ENCODE results near the gene WFDC9.
"Not testable (repeated sequence)": the region's sequence is repeated elsewhere in the genome, so short reads cannot be mapped to it uniquely, and the experiment has no call there.

The WFDC9 gene

GRCh38 chr20:45589725-45590124 is 41.4 kb downstream of the WFDC9 start:
- DNase-seq: no peak

- no peak for DNase-seq
Observed at GRCh38 chr20:45588800-45589199, 42.3 kb downstream of the WFDC9 start.

- not testable (repeated sequence) for DNase-seq
Observed at GRCh38 chr20:45585986-45586385, 45.1 kb downstream of the WFDC9 start.

- not testable (repeated sequence) for DNase-seq
Observed at GRCh38 chr20:45584294-45584693, 46.8 kb downstream of the WFDC9 start.

GRCh38 chr20:45583502-45583901 is 47.6 kb downstream of the WFDC9 start:
- no peak for DNase-seq

- no peak for DNase-seq
Observed at GRCh38 chr20:45581702-45582101, 49.4 kb downstream of the WFDC9 start.

GRCh38 chr20:45579184-45579583 is 51.9 kb downstream of the WFDC9 start, which contains the start of gene WFDC8:
WFDC8 (minus strand) TSS chr20:45579284; CDS start chr20:45579247, 37 bp downstream.
- DNase-seq: no peak

- DNase-seq: no peak
Observed at GRCh38 chr20:45578231-45578630, 52.9 kb downstream of the WFDC9 start.

- no peak for DNase-seq
Observed at GRCh38 chr20:45576995-45577394, 54.1 kb downstream of the WFDC9 start.

GRCh38 chr20:45575931-45576330 is 55.2 kb downstream of the WFDC9 start:
- DNase-seq: no peak

- DNase-seq: not testable (repeated sequence)
Observed at GRCh38 chr20:45569650-45570049, 61.4 kb downstream of the WFDC9 start.

GRCh38 chr20:45564760-45565276 is 66.3 kb downstream of the WFDC9 start:
- no peak for DNase-seq
